Epidermal melanocyte (primary cell): ENCODE data around the gene CTDSP2.
"Not testable (repeated sequence)": the region's sequence is repeated elsewhere in the genome, so short reads cannot be mapped to it uniquely, and the experiment has no call there.

Experiments used
- DNase-seq: peaks from one replicate; pipeline ENCODE4 v3.0.0; 2011; ENCODE audit warnings: low spot score; ENCODE audit not compliant: insufficient read length

Gene CTDSP2, protein sequence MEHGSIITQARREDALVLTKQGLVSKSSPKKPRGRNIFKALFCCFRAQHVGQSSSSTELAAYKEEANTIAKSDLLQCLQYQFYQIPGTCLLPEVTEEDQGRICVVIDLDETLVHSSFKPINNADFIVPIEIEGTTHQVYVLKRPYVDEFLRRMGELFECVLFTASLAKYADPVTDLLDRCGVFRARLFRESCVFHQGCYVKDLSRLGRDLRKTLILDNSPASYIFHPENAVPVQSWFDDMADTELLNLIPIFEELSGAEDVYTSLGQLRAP

DNA sequence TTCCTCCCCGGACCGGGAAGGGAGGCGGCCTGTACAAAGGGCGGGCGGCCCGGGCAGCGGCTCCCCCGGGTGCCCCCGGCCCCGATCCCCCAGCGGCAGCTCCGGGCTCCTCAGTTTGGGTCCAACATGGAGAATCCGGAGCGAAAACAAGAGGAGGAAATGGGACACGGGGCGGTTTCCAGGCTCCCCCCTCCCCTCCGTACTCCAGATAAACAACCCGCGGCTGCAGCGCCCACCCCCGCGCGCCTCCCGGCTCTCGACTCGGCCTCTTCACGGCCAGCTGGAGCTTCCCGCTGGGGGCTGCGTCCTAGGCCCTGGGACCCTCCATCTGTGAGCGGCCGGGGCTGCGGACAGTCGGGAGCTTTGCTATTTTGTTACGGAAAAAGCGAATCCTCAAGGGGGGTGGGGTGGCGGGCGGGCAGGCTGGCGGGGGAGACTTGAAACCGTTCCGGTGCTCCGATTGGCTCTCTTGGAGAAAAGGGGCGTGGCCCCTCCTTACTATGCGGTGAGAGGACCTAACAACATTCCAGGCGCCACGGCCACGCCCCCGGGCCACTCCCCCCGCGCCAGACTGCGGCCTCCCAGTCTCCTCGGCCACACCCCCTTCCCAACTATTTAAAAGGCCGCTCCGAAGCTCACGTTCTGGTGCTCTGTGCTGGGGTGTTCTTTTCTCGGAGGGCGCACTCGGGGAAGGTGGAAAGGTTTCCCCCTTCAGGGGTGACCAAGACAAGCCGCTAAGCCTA lies at the start of gene CTDSP2:
Gene CTDSP2, minus strand, starts transcription at position 153 of the 743 bp plus-strand sequence. CDS start 294 bp downstream, outside the sequence.
- peak; percentile 99 for DNase-seq

DNA sequence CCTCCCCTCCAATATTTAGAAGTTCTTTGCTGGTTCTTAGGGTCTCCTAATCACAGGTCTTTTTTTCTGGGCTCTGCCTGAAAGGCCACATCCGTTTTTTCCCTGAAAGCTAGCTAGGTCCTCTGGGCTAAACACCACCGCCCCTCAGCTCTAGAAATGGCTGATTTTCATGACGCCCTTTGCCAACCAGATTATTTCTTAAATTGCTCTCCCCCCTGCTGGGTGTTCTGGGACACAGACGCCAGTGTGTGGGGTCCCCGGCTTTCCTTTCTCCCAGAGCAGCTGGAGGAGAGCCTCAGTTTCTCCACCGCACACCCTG lies 49.5 kb upstream of the CTDSP2 start:
- DNase-seq, result no peak

DNA sequence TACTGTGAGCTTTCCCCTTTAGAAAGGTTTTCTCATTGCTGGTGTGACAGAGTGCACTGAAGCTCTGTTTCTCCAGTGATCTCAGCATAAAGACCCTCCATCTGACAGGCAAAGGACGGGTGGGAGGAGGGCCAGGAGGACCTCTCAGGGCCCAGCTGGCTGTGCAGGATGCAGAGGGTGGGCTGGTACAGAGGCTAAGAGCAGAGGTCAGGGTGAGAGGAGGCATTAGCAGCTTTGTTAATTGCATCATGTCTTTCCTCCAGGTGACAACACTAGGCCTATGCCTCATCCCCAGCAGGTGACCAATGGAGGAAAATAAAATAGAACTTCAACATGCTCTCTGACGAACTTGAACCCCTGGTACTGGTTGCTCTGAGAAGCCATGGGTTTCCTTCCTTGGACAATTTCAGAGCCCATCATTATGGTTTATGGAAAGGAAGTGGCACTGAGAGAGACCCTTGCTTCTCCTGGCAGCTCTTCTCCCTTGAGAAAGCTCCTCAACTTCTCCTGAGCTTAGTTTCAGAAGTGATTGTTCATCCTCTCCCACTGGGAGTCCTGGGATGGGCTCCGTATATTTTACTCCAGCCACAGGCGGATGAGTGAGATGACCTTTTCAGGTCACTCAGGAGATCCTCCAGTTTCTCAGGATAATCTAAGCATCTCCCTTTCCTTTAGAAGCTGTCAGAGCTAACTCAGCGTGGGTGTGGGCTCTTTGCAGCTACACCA lies 49.0 kb upstream of the CTDSP2 start:
- no peak for DNase-seq

DNA sequence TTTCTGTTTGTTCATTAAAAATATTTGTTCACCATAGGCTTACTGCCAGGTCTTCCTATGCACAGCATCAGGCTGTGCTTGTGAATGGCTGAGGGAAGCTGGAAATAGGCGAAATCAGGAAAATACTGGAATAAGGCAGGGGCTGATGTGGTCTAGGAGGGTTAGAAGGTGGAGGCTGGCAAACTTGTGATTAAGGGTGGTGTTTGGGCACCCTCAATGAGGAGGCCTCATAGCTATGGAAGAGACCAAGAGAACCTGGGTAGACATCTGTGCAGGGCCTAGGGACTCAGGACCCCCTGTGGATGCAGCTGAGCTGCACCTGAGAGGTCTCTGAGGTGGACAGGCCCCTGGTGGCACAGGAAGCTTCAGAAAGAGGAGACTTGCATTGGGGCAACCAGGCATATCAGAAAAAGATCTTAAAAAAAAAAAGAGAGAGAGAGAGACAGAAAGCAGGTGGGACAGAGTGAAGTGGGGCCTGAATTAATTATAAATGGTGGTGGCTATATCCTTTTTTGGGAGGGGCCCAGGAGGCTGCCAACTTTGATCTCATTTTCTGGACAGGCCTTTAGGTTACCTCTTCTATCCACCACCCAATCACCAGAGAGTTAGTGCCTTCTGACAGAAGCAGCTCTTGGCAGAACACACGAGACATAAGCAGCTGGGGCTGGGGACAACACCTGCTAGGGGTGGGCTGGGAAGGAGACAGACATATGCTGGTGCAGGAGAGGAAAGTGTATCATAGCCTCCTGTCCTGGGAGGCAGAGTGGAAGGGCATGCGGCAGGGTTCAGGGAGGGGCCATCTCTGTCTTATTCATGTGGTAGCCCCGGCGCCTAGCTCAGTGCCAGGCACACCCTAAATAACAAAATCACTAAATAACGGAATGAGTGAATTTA lies 48.1 kb upstream of the CTDSP2 start:
- DNase-seq, result no peak

DNA sequence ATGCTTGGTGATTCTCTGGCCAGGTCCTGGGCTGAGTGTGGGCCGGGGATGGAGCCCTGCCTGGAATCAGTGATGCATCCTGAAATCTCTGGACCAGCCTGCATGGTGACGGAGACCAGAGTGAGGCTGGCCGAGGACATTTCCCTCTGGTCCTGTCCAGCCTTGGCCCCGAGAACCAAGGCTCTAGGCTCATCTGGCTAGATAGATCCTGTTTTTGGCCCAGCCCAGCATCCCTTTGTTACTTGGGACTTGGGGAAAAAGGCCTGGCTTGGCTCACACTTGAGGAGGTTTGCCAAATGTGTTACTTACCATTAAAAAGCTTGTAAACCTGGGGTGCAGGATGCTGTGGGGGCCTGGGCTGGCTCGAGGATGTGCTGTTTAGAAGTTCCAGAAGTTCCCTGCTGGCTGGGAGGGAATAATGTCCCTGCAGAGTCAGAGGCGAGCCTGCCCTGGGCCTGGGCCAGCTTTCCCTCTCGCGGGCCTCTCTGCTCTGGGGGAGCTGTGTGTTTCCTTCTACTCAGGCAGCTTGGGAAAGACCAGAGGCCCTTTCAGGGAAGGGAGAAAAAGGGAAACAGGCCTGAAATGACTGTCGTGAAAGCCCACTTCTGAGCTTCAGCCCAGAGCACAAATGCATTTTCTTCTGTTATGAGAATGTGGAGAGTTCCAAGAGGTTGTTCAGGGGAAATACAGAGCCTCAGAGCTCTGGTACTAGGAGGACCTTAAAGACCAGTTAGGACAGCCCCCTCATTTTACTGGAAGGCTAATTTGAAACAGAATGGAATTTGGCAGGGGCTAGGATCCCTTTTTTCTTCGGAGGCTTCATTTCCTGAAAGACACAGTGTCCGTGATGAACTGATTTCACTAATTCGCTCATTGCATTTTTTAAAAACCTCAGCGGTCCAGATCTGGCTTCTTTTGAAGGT lies 47.2 kb upstream of the CTDSP2 start:
- DNase-seq, result peak; percentile 47

DNA sequence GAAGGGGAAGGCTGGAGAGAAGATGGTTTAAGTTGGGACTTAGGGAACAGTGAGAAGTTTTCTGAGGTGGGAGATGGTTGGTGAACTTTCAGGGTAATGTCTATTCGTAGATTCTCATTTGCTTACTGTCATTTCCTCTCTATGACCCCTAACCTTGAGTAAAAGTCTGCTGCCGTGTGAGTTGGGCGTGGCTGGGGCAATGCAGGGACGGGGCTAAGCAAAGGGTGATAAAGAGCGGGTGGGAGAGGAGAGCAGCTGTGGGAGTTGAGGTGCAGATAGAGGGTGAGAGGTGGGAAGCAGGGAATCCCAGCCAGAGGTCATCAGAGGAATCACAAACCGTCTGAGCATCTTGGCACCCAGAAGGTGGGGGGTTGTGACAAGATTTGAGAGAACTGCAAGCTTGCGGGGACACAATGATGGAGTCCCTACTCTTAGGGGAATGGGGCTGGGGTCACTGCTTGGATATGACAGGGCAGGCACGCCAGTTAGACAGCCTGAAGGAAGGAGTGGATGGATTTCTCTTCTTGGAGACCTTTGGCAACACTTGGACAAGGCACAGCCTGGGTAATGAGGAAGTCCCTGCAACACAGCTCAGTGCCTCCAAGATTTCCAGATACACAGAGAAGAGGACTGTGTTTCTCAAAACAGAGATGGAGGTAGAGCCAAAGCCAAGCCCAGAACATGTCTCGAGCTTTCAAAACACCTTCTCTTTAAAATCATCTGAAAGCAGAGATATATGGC lies 45.9 kb upstream of the CTDSP2 start:
- no peak for DNase-seq

DNA sequence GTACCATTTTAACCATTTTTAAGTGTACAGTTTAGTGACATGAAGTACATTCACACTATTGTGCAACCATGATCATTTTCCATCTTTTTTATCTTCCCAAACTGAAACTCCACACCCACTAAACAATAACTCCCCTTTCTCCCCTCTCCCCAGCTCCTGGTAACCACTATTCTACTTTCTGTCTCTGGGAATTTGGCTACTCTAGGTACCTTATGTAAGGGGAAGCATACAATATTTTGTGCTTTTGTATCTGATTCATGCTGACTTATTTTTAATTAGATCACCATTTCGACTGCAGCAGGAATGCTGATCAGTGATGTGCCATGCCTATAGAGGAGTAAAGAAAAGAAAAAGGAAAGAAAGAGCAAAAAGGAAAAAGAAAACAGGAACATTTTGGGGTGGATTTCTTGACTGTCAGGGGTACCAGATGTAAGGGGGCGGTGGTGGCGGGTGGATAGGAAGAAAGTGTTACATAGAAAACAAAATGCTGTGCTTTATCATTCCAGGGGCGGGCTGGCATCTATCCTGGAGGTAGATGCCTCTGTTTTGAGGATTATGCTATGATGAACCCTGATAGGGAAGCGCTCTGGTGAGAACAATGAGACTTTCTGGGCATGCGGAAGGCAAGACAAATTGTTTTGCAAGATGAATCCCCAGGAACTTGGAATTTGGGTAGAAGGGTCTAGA lies 45.2 kb upstream of the CTDSP2 start:
- no peak for DNase-seq

DNA sequence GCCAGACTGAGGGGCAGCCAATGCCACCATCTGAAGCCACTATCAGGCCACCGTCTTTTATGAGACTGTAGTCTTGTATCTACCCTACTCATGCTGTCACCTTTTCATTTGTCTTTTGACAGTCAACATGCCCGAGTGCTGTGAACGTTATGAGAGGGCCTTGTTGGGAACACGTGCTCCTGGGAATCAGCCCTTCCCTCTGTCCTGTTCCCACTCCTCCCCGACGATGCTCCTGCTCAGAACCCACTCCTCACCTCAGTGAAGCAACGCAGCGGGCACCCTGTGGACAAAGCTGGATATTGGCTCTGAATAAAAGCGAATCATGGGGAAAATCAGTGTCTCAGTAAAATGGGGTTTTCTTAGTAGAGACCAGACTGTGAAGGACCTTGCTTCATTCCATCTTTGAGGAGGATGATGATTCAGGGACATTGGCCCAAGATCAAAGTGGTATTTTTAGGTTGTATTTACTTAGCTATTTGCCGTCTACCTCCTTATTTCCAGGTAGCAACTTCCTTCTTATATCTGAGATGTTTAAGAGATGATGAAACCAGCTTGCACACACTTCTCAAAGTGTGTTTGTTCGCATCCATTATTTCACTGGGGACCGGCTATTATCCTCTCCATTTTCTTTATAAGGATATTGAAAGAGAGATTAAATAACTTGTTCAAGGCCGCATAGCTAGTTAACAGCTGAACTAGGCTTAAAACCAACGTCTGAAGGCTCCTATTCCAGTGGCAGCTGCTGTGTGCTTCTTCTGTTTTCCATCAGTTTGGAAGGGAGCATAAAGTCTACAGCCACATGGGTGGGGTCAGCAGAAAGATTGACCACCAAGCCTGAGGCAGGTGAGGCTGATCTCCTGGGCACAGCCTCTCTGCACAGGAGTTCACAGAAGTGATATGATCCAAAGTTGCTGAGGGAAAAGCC lies 43.9 kb upstream of the CTDSP2 start:
- no peak for DNase-seq

DNA sequence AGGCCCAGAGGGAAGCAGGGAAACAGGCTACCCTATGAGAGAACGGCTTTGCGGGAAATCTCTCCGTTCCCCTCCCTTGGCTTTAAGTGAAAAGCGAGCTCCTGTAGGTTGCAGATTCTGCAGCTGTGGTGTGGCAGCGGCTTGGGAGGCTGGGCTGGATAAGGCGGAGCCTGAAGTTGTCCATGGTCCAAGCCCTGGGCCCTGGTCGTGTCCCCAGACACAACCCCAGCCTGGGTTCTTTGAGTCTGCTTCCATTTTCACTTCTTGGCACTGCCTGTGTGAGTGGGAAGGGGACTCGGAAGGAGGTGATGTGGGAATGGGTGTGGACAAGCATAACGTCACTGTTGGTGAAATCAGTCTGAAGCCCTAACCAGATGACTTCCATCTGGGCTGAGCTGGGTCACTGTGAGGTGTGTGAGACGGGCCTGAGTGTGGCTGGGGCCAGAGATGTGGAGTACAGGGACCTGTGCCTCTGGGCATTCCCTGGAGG lies 43.0 kb upstream of the CTDSP2 start:
- DNase-seq, result no peak

DNA sequence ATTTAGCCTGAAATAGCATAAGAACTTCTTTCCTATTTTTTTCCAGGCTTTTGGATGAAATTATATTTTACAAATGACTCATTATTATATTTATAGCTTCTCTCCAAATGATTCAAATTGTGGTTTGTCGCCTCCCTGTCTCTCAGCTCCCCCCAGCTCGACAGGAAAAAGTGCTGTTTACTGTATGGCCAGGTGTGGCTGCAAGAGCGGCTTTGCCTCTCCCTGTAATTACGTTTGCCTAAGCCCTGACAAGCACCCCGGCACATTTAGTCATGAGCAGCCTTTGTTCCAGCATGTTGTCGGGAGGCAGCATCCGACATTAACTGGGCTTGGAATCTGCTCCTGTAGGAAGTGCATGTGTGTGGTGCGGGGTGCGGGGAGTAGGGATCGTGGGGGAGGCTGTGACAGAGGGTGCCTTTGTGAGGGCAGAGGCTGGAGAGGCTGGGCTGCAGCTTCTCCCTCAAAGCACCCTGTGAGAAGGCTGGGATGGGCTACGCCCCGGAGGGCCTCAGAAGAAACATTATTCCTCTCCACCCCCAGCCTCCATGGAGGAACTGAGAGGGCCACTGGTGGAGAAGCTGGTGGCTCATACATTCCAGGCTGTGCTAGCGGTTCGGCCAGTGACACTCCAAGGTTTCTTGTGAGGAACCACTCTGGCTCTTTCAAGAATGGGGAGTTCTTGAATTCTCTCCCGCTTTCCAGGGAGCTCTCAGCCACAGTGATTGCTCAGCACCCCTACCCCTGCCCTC lies 42.1 kb upstream of the CTDSP2 start:
- no peak for DNase-seq

DNA sequence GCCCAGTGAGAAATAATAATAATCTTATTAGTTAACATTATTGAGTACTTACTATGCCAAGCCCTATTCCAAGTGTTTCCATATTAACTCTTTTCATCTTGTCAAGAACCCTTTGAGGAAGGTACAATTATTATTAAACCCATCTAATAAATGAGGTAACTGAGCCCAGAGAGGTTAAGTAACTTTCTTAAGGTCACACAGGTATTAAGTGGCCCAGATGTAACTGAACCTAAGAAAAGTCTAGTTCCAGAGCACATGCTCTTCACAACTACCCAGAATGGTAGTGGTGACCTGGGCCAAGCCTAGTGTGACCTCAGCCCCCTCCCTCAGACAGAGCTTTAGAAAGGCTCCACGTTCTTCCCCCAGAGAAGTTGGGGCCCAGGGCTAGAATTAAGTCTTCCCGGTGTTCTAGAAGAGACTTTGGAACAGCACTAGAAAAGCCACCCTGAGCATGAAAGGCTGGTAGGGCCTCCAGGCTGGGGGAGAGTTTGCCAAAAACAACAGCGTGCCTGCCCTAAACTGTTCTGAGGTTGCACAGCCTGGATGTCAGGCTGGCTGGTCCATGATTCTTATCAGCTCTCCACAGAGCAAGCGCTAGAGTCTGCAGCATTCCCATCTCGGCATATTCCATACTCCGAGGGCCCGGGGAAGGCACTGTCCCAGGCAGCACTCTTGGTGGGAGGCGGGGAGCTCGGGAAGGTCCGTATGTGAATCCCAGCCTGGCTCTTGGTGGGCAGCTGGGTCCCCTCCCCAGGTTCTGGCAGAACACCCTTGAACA lies 41.3 kb upstream of the CTDSP2 start:
- DNase-seq, result no peak

DNA sequence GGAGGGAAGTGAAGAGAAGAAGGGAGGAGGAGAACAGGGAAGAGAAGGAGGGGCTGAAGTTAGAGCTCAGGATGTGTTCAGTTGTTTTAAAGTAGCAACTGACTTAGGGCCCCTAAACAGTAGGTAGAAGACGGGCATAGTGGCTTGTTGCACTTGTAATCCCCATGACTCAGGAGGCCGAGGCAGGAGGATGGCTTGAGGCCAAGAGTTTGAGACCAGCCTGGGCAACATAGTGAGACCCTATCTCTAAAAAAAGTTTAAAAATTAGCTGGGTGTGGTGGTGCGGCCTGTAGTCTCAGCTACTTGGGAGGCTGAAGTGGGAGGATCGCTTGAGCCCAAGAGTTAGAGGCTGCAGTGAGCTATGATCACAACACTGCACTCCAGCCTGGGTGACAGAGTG lies 40.4 kb upstream of the CTDSP2 start:
- DNase-seq, result not testable (repeated sequence)

DNA sequence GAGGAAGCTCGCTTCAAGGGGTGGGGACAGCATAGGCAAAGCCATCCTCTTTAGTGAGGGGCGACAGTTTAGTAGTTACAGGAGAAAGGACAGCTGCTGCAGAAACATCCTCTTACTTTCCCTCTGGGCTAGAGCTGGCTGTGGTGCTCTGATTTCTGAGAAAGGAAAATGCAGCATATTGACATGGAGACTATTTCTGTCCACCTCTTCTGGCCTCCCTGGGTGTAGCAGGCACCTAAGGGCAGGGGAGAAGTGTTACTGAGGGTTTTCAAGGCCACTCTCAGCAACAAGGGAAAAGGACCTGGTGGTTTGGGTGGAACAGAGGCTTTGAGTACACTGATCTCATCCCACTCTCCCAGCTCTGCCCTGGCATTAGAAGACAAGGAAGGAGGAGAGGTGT lies 40.0 kb upstream of the CTDSP2 start:
- no peak for DNase-seq

DNA sequence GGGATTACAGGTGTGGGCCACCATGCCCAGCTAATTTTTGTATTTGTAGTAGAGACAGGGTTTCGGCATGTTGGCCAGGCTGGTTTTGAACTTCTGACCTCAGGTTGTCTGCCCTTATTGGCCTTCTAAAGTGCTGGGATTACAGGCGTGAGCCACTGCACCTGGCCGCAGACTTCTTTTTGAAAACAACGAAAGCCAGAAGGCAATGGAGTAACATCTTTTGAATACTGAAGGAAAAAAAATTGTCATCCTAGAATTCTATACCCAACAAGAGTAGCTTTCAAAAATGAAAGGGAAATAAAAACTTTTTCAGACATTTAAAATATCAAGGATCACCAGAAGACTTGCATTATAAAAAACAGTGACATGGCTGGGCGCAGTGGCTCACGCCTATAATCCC lies 38.7 kb upstream of the CTDSP2 start:
- no peak for DNase-seq

DNA sequence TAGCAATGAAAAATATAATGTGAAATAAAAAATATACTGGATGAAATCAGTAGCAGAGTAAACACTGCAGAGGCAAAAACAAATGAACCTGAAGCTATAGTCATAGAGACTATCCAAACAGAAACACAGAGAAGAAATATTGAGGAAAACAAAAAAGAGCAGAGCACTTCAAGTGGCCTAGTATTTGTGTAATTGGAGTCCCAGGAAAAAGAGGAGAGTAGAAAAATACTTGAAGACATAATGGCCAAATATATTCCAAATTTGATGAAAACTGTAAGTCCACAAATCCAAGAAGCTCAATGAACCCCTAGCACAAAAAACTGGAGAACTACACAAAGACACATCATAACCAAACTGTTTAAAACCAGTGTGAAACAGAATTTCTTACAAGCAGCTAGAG lies 37.2 kb upstream of the CTDSP2 start:
- no peak for DNase-seq

DNA sequence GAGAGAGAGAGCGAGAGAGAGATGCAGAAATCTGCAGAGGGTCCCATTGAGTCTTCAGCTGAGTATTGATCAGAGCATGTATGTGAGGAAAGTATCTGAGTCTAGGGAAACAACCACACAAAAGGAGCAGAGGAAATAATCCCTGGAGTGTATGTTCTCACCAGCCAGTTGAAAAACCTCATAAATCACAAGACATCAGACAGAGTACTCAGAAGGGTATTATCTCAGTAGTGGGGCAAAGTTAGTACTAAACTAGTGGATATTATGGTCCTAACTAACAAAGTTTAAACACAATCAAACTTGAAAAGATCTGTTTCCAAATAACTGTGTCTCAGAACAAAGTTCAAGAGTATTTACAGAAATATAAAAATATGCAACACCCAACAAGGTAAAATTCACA lies 36.5 kb upstream of the CTDSP2 start:
- DNase-seq, result no peak
